ENCODE results near the gene HOXA7.

The HOXA7 gene

DNA sequence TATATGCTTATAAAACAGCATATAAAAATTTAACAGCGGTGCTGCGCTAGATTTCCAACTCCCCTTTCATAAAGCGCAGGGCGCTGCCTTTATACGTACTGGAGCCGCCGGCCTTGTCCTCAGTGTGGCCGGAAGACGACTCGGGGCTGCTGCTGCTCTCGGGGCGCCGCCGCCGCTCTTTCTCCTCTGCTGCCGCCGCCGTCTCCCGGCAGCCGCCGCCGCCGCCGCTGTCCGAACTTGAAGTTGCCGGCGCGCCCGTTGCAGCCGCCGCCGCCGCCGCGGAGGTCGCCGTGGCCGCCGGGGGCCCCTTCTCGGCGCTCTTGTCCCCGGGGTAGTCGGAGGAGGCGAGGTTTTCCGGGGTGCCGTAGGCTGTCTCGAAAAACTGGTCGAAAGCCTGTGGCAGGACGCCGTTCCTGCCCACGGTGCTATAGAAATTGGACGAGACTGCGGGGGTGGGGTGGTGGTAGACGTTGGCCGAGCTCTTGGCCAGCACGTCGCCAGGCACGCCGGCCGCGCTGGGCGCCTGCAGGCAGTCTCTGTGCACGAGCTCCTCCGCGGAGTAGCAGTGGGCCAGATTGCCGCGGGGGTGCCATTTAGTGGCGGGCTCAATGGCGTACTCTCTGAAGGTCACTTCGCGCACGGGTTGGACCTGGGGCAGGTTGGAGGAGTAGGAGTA lies 28.0 kb upstream of the HOXA7 start:
- TF ChIP-seq, protein P1, sequence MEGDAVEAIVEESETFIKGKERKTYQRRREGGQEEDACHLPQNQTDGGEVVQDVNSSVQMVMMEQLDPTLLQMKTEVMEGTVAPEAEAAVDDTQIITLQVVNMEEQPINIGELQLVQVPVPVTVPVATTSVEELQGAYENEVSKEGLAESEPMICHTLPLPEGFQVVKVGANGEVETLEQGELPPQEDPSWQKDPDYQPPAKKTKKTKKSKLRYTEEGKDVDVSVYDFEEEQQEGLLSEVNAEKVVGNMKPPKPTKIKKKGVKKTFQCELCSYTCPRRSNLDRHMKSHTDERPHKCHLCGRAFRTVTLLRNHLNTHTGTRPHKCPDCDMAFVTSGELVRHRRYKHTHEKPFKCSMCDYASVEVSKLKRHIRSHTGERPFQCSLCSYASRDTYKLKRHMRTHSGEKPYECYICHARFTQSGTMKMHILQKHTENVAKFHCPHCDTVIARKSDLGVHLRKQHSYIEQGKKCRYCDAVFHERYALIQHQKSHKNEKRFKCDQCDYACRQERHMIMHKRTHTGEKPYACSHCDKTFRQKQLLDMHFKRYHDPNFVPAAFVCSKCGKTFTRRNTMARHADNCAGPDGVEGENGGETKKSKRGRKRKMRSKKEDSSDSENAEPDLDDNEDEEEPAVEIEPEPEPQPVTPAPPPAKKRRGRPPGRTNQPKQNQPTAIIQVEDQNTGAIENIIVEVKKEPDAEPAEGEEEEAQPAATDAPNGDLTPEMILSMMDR (IDR thresholded peaks at IDR 0.05; ENCODE audit: insufficient read depth, low read depth, low read length, missing control alignments) = no peak
- DNase-seq (ENCODE audit: low read depth) = no peak
- H3K4me3 ChIP-seq (ENCODE audit: low read depth, low read length) = no peak overlapping the region

DNA sequence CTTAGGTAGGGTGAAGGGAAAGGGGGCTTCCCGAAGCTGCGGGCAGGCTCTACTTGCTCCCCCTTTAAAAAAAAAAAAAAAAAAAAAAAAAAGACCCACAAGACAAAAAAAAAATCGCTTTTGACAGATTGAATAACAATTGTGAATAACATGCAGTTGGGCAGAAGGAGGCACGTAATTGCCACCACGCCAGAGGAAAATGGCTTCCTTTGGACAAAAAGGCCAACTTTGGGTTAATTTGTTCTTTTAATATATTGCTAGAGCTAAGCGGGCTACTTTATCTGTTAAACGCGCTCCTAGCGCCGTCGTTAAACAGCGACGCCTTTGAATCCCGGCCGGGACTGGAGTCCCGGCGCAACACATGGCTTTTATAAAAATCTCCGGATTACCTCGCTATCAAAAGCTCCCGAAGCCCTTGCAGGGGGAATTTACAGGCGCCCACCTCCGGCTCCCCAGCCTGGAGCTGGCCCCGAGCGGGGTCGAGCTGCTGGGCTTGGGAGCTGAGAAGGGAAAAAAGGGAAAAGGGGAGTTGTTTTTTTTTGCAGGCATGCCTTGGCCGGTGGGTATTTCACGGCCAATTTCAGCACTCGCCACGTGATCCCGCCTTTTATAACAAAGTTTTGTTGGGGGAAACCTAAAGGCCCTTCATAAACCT lies 27.3 kb upstream of the HOXA7 start:
- no peak for DNase-seq (ENCODE audit: low read depth)
- TF ChIP-seq, protein P1 (IDR thresholded peaks at IDR 0.05; ENCODE audit: insufficient read depth, low read depth, low read length, missing control alignments) = no peak
- no peak overlapping the region for H3K4me3 ChIP-seq (ENCODE audit: low read depth, low read length)

DNA sequence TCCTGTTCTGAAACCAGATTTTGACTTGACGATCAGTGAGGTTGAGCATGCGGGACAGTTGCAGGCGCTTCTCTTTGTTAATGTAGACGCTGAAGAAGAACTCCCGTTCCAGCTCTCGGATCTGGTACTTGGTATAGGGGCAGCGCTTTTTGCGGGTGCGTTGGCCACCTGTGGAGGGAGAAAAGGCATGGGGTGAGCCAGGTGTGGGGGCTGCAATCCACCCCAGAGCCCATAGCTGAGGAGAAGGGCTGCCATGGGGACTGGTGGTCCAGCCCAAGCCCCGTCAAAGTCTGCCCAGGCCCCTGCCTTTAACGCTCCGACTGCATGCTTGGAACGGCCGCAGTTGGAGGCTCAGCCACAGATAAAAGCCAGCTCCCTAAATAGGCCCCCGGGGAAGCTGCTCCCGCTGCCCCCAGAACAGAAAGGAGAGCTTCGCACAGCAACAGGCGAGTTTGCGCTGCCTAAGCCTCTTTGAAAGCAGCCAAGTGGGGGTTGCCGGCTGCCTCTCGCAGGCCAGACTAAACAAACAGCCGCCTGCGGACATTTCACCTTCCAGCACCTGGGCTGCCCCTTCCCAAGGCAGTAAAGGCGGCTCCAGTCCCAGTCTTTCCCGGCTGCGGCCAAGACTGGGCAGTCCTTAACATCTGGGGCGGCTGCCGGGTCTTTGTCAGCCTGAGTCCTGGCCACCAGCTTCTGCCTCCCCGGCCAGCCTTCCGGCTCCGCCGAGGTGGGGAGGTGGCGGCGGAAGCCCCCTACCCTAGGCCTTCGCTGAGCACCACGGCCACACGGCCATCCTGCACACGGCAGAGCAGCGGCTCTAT lies 26.6 kb upstream of the HOXA7 start:
- TF ChIP-seq, protein P1 (IDR thresholded peaks at IDR 0.05; ENCODE audit: insufficient read depth, low read depth, low read length, missing control alignments) = no peak
- H3K4me3 ChIP-seq (ENCODE audit: low read depth, low read length) = no peak overlapping the region
- DNase-seq (ENCODE audit: low read depth) = no peak

DNA sequence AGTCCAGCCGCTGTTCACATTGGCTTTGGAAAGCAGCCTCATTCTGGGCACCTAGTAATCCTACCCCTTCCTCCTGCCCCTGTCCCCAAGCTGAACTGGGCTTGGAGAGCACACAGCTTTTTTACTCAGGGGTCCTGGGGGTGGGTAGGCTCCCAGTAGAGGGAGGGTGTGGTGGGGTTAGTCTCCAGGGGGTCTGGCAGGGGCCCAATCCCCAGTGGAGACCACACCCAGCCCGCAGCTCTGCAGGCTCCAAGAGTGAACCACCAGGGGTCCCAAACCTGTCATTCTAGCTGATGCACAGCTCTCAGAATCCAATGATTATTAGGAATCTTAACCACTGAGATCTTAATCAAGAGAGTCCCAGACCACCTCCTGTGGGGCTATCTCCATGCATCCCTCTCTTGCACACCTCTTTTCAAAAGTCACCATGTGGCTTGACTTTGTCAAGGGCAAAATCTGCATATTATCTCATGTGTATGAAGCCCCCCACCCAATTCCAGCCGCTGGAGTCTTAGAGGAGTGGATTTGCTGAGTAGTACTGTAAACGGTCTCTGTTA lies 25.9 kb upstream of the HOXA7 start:
- TF ChIP-seq, protein P1 (IDR thresholded peaks at IDR 0.05; ENCODE audit: insufficient read depth, low read depth, low read length, missing control alignments) = no peak
- no peak for DNase-seq (ENCODE audit: low read depth)
- H3K4me3 ChIP-seq (ENCODE audit: low read depth, low read length) = no peak overlapping the region

DNA sequence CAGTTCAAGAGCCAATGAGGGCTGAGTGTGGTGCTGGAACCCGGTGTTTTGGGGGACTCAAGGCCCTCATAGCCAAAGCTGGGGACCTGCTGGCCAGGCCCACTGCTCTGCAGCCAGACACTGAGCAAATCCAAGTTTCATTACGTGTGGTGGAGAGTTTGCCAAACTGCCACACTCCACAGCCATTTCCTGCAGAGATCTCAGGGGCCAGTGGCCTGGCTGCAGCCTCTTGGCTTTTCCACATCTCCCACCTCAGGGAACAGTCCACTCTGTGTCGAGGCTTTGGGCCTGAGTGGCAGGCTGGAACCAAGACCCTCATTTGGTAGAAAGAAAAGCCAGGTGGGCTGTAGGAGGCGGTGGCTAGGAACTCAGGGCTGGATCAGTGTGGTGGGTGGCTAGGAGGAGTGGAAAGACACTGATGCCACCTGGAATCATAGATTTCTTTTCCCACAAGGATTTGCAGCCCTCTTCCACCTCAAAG lies 25.4 kb upstream of the HOXA7 start:
- no peak overlapping the region for H3K4me3 ChIP-seq (ENCODE audit: low read depth, low read length)
- no peak for DNase-seq (ENCODE audit: low read depth)
- TF ChIP-seq, protein P1 (IDR thresholded peaks at IDR 0.05; ENCODE audit: insufficient read depth, low read depth, low read length, missing control alignments) = no peak

DNA sequence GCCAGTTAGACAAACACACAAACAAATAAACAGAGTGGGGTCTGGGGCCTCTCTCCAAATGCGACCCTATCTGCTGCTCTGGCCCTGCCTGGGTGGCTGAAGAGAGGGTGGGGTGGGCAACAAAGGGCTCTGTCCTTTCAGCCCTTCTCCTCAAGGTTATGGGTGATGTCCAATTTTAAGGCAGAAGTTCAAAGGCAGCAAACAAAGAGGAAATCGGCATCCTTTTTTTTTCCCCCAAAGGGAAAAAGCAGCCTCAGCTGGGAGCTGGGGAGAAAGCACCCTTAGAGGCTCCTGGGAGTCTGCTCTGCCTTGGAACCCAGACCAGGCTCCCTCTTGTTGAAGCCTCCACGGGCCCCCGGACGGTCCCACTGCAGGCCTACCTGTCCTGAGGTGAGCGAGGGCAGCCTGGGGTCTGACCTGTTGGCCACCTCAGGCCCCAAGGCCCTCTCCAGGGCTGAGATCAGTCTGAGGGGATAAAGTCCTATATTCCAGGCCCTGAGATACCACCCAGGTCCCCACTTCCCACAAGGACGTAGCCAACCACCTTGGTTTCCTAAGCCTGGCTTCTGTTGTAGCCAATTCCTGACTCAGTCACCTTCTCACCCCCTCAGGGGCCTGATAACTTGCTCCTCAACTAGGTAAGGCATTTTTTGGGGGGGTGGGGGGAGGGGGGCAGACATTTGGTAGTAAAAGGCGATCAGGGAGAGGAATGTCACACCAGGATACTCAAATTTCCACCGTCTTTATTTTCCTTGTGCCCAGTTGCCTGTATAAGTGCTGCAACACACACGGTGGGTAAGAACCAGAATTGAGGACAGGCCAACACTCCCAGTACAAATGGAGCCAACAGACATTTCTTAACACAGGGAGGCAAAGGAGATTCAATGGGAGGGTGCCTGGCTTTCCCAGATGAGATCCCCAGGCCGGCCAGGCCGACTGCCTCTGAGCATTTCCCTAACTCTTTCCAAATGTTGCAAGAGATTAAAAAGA lies 24.3 kb upstream of the HOXA7 start:
- TF ChIP-seq, protein P1 (IDR thresholded peaks at IDR 0.05; ENCODE audit: insufficient read depth, low read depth, low read length, missing control alignments) = no peak
- H3K4me3 ChIP-seq (ENCODE audit: low read depth, low read length) = no peak overlapping the region
- no peak for DNase-seq (ENCODE audit: low read depth)

Measured in GM12865 (cell line).